ENCODE data around the gene IMPDH1.

IMPDH1 gene

GRCh38 chr7:128343554-128344430 is 66.0 kb downstream of the IMPDH1 start, which contains the start of gene RBM28:
TSS of gene RBM28 (minus strand) at chr7:128343908. CDS start at chr7:128343793, 115 bp downstream.
- TF ChIP-seq CTCF (conservative IDR thresholded peaks at IDR 0.05; ENCODE audit: low read depth, low read length) = no peak
- peak within 1 kb of the TSS; percentile 78 for H3K4me3 ChIP-seq (ENCODE audit: low read length)
- peak; percentile 66 for DNase-seq (ENCODE audit: low read depth)
